ENCODE results near the gene LPIN1. TPM values are rescaled to one million over a fixed set of nuclear protein-coding genes. Genes with fewer than 3 reads are reported as not detected.

The LPIN1 gene
- total RNA-seq, 3 donors from 2014 or later = 29.7 to 38.4 (median 30.4) TPM

- DNase-seq = no peak
Observed at GRCh38 chr2:11705063-11705462, 41.4 kb upstream of the LPIN1 start.

DNA sequence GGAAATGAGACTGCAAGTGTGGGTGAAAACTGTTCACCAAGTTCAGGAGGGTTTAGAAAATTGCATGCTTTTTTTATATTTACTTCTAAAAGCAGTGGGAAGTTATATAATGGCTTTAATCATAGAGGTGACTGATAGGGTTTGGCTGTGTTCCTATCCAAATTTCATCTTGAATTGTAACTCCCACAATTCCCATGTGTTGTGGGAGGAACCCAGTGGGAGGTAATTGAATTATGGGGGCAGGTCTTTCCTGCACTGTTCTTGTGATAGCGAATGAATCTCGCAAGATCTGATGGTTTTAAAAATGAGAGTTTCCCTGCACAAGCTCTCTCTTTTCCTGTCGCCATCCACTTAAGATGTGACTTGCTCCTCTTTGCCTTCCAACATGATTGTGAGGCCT lies 40.7 kb upstream of the LPIN1 start:
- Histone ChIP-seq H3K4me3 (no peak overlapping the region), H3K4me1 (ENCODE audit: low read depth) (no peaks in the 10 kb centered on the region), H3K36me3 (ENCODE audit: low read depth) (no peaks in the 10 kb centered on the region), H3K9me3 (no peaks in the 10 kb centered on the region)
- TF ChIP-seq, protein P1, sequence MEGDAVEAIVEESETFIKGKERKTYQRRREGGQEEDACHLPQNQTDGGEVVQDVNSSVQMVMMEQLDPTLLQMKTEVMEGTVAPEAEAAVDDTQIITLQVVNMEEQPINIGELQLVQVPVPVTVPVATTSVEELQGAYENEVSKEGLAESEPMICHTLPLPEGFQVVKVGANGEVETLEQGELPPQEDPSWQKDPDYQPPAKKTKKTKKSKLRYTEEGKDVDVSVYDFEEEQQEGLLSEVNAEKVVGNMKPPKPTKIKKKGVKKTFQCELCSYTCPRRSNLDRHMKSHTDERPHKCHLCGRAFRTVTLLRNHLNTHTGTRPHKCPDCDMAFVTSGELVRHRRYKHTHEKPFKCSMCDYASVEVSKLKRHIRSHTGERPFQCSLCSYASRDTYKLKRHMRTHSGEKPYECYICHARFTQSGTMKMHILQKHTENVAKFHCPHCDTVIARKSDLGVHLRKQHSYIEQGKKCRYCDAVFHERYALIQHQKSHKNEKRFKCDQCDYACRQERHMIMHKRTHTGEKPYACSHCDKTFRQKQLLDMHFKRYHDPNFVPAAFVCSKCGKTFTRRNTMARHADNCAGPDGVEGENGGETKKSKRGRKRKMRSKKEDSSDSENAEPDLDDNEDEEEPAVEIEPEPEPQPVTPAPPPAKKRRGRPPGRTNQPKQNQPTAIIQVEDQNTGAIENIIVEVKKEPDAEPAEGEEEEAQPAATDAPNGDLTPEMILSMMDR (IDR thresholded peaks at IDR 0.05) = no peak
- intact Hi-C loops (cut with DNase I, micrococcal nuclease) = no loop called here
- DNase-seq (no peak), ATAC-seq (no peak)

More at GRCh38 chr2:11705063-11705462, 41.4 kb upstream of the LPIN1 start:
- Histone ChIP-seq H3K4me1 (ENCODE audit: low read depth) (no peaks in the 10 kb centered on the region), H3K4me3 (no peak overlapping the region), H3K36me3 (ENCODE audit: low read depth) (no peaks in the 10 kb centered on the region), H3K9me3 (no peaks in the 10 kb centered on the region)
- no peak for ATAC-seq
- TF ChIP-seq, protein P1 (IDR thresholded peaks at IDR 0.05) = no peak
- intact Hi-C loops (cut with DNase I, micrococcal nuclease) = no loop called here

- intact Hi-C loops (cut with DNase I, micrococcal nuclease) = no loop called here
- Histone ChIP-seq H3K9me3 (no peaks in the 10 kb centered on the region), H3K36me3 (ENCODE audit: low read depth) (no peaks in the 10 kb centered on the region), H3K4me1 (ENCODE audit: low read depth) (no peaks in the 10 kb centered on the region), H3K4me3 (no peak overlapping the region)
- ATAC-seq = no peak
- TF ChIP-seq, protein P1 (IDR thresholded peaks at IDR 0.05) = no peak
- no peak for DNase-seq
Observed at GRCh38 chr2:11708106-11708505, 38.3 kb upstream of the LPIN1 start.

- no peak for DNase-seq
- TF ChIP-seq, protein P1 (IDR thresholded peaks at IDR 0.05) = no peak
- H3K4me3 ChIP-seq = no peak overlapping the region
- H3K9me3 ChIP-seq = no peaks in the 10 kb centered on the region
- intact Hi-C loops (cut with DNase I, micrococcal nuclease) = no loop called here
- no peak for ATAC-seq
- no peaks in the 10 kb centered on the region for H3K36me3 ChIP-seq (ENCODE audit: low read depth)
- H3K4me1 ChIP-seq (ENCODE audit: low read depth) = no peaks in the 10 kb centered on the region
Observed at GRCh38 chr2:11709293-11709692, 37.1 kb upstream of the LPIN1 start.

- Histone ChIP-seq H3K9me3 (no peaks in the 10 kb centered on the region), H3K4me3 (no peak overlapping the region), H3K4me1 (ENCODE audit: low read depth) (no peaks in the 10 kb centered on the region), H3K36me3 (ENCODE audit: low read depth) (no peaks in the 10 kb centered on the region)
- TF ChIP-seq, protein P1 (IDR thresholded peaks at IDR 0.05) = no peak
- intact Hi-C loops (cut with DNase I, micrococcal nuclease) = no loop called here
- ATAC-seq = no peak
- DNase-seq = no peak
Observed at GRCh38 chr2:11710210-11710609, 36.2 kb upstream of the LPIN1 start.

Measured in mucosa of descending colon (tissue), 3 donors.